GM10847 (cell line): ENCODE measurements around the gene GTPBP2.

Experiments
- POLR2A ChIP-seq: IDR thresholded peaks from 2 replicates; pipeline ENCODE4 v1.6.1; 2011; ENCODE audit not compliant: insufficient read length; ENCODE audit errors: extremely low read depth

GTPBP2 gene

GRCh38 chr6:43575105-43575771, 53.8 kb downstream of the GTPBP2 start:
- TF ChIP-seq POLR2A: no peak

GRCh38 chr6:43572015-43572414, 57.0 kb downstream of the GTPBP2 start:
- no peak for TF ChIP-seq POLR2A

- no peak for TF ChIP-seq POLR2A
These were observed 58.1 kb downstream of the GTPBP2 start for GRCh38 chr6:43570876-43571441.
